HepG2 (cell line): ENCODE measurements around the gene DGCR2. TPM values are rescaled to one million over a fixed set of nuclear protein-coding genes. Genes with fewer than 3 reads are reported as not detected.

Experiments used
- ATAC-seq: fragments of 200-7000 bp; cut with Tn5 transposase; 3 replicates; pipeline ENCODE4 v1.9.1; 2020; ENCODE audit warnings: mild to moderate bottlenecking, moderate library complexity
- BruUV-seq: library from RNA; stranded (reverse); fragments of 400-500 nt; replicated peaks from 2 replicates; lab custom pipeline; 2021; lab: Mats Ljungman, UMichigan
- CTCF ChIA-PET: fragments of 300-600 bp; formaldehyde crosslinking; extraction: SDS; loops from one replicate; lab custom pipeline; 2021; ENCODE audit warnings: low total read pairs, inconsistent platforms, low intra/inter-chr PET ratio; lab: Yijun Ruan, JAX
- POLR2A ChIA-PET: fragments of 350-600 bp; sonication (Branson Sonifier 250); formaldehyde crosslinking; loops from one replicate; lab custom pipeline; 2020; ENCODE audit warnings: antibody characterized with exemption, inconsistent platforms; lab: Yijun Ruan, JAX
- DNase-seq: peaks from one replicate; pipeline ENCODE4 v3.0.0-alpha.2; 2015; ENCODE audit warnings: low spot score
- FAIRE-seq: peaks from 3 replicates; lab custom pipeline; 2011; peaks lifted over from hg19 to GRCh38; lab: Jason Lieb, UNC
- H2AFZ ChIP-seq: one replicate; pipeline ENCODE4 v1.6.1; 2011; ENCODE audit warnings: low read length, inconsistent platforms
- H3K27ac ChIP-seq: fragments of 300-600 bp; 3 replicates; pipeline ENCODE4 v1.8.0; 2011; ENCODE audit warnings: mixed run types, mild to moderate bottlenecking, mixed read lengths, low read length, inconsistent platforms; ENCODE audit not compliant: insufficient read depth; ENCODE audit errors: extremely low read length
- H3K27me3 ChIP-seq, 2 experiments: fragments of 200-600 bp in 1 of 2; 2 replicates in 1 of 2; 3 replicates in 1 of 2; pipeline versions ENCODE4 v1.6.0 to v1.8.0; 2011; ENCODE audit warnings: low read length in 2 of 2, mild to moderate bottlenecking in 2 of 2, moderate library complexity in 2 of 2, inconsistent platforms in 1 of 2; ENCODE audit not compliant: insufficient read depth in 2 of 2, control insufficient read depth in 1 of 2
- H3K36me3 ChIP-seq, 2 experiments: fragments of 200-600 bp in 1 of 2; replicated peaks in 1 of 2; 2 replicates in 1 of 2; 3 replicates in 1 of 2; pipeline versions ENCODE4 v1.5.1 to v1.8.0; 2011; ENCODE audit warnings: low read length in 2 of 2, inconsistent platforms in 1 of 2; ENCODE audit not compliant: insufficient read depth in 2 of 2, control insufficient read depth in 1 of 2
- H3K4me1 ChIP-seq: 2 replicates; pipeline ENCODE4 v1.5.1; 2012; ENCODE audit warnings: low read length, inconsistent platforms; ENCODE audit not compliant: insufficient read depth
- H3K4me2 ChIP-seq: 2 replicates; pipeline ENCODE4 v1.6.0; 2011; ENCODE audit warnings: low read depth, low read length, inconsistent platforms
- H3K4me3 ChIP-seq, 3 experiments: fragments of 200-600 bp in 1 of 3; sonication (generic), shearing (Covaris generic) in 1 of 3; replicated peaks in 1 of 3; 2 replicates each; pipeline ENCODE4 v1.5.1; 2011 to 2016; ENCODE audit warnings: low read length in 3 of 3, inconsistent platforms in 2 of 3, low read depth in 2 of 3, mild to moderate bottlenecking in 2 of 3, control low read depth in 1 of 3, mixed read lengths in 1 of 3; ENCODE audit not compliant: insufficient read depth in 1 of 3
- H3K79me2 ChIP-seq: one replicate; pipeline ENCODE4 v1.6.1; 2011; ENCODE audit warnings: low read length, inconsistent platforms; ENCODE audit not compliant: insufficient read depth
- H3K9ac ChIP-seq: 2 replicates; pipeline ENCODE4 v1.6.0; 2011; ENCODE audit warnings: mild to moderate bottlenecking, low read depth, low read length, inconsistent platforms; ENCODE audit not compliant: insufficient read depth
- H3K9me3 ChIP-seq: 2 replicates; pipeline ENCODE4 v1.5.1; 2012; ENCODE audit warnings: mild to moderate bottlenecking, low read length
- H4K20me1 ChIP-seq: 2 replicates; pipeline ENCODE4 v1.6.0; 2011; ENCODE audit warnings: inconsistent platforms, mild to moderate bottlenecking, low read length, moderate library complexity; ENCODE audit not compliant: insufficient read depth
- BRD4 ChIP-seq: sonication (generic); formaldehyde crosslinking; IDR thresholded peaks from 2 replicates; pipeline ENCODE4 v1.4.0; 2020; ENCODE audit warnings: missing genetic modification reagents
- DMAP1 ChIP-seq: IDR thresholded peaks from 2 replicates; pipeline ENCODE4 v1.6.1; 2016
- HNRNPH1 ChIP-seq: fragments of 200-400 bp; formaldehyde crosslinking; optimal IDR thresholded peaks from 2 replicates; pipeline ENCODE3; 2017; ENCODE audit warnings: mild to moderate bottlenecking, low read depth, low read length
- RXRA ChIP-seq: sonication (generic); formaldehyde crosslinking; IDR thresholded peaks from 2 replicates; pipeline ENCODE4 v1.5.1; 2020; ENCODE audit warnings: missing genetic modification reagents
- SOX13 ChIP-seq, 3 experiments: fragments of 450-650 bp in 1 of 3; sonication (generic) in 1 of 3; formaldehyde crosslinking in 1 of 3; IDR thresholded peaks in 2 of 3; conservative IDR thresholded peaks in 1 of 3; 2 replicates each; pipeline versions ENCODE4 v1.5.0 to v1.6.1; 2016 to 2020; ENCODE audit warnings: antibody characterized with exemption in 1 of 3, mild to moderate bottlenecking in 1 of 3, missing compliant biosample characterization in 1 of 3, missing genetic modification reagents in 1 of 3, moderate library complexity in 1 of 3
- TBP ChIP-seq: sonication (generic); formaldehyde crosslinking; IDR thresholded peaks from 2 replicates; pipeline ENCODE4 v1.5.0; 2020; ENCODE audit warnings: missing genetic modification reagents
- TFE3 ChIP-seq: IDR thresholded peaks from 2 replicates; pipeline ENCODE4 v1.6.1; 2016
- ZNF136 ChIP-seq: sonication (generic); formaldehyde crosslinking; IDR thresholded peaks from 2 replicates; pipeline ENCODE4 v1.8.1; 2022; ENCODE audit warnings: low read depth, mild to moderate bottlenecking, moderate library complexity, missing genetic modification reagents
- ZNF546 ChIP-seq: sonication (generic); formaldehyde crosslinking; conservative IDR thresholded peaks from 2 replicates; pipeline ENCODE4 v1.8.1; 2023; ENCODE audit warnings: mild to moderate bottlenecking, missing genetic modification reagents
- ZNF607 ChIP-seq: sonication (generic); formaldehyde crosslinking; IDR thresholded peaks from 2 replicates; pipeline ENCODE4 v1.5.1; 2020; ENCODE audit warnings: missing genetic modification reagents, mild to moderate bottlenecking, borderline replicate concordance
- ZNF713 ChIP-seq: sonication (generic); formaldehyde crosslinking; IDR thresholded peaks from 2 replicates; pipeline ENCODE4 v1.4.0; 2020; ENCODE audit warnings: mild to moderate bottlenecking, missing genetic modification reagents
- WGBS: methylation state at CpG from one replicate; pipeline ENCODE4 v1.1.6; 2017; ENCODE audit warnings: low lambda C conversion rate; 5-methylcytosine and 5-hydroxymethylcytosine counted together
- in situ Hi-C: cut with HindIII; loops from 2 replicates; pipeline ENCODE4 v1.10.0; 2017; ENCODE audit warnings: low pct_unique_long_range_greater_than_20kb; ENCODE audit not compliant: extremely low pct_ligation_motif_present
- intact Hi-C: fragments of 100-400 bp; cut with micrococcal nuclease; formaldehyde crosslinking; loops from one replicate; pipeline ENCODE4 v1.10.0; 2022; ENCODE audit not compliant: unreplicated experiment
- polyA plus RNA-seq, 8 experiments: library from polyadenylated mRNA; depleted of rRNA in 3 of 8; stranded (reverse) in 7 of 8; unstranded in 1 of 8; fragments of >200 nt; fragmentation: Illumina TruSeq in 4 of 8; extraction: Trizol in 4 of 8; gene quantifications; 2 replicates each; pipeline versions ENCODE4 v1.2.1 to v1.2.3, GENCODE V29; 2011 to 2016; ENCODE audit warnings: low read depth in 4 of 8, missing spikeins in 1 of 8, mixed read lengths in 1 of 8; ENCODE audit not compliant: insufficient read depth in 1 of 8
- total RNA-seq, 5 experiments: library from RNA; depleted of rRNA; stranded (reverse); fragments of >200 nt; fragmentation: Illumina TruSeq; extraction: Trizol; gene quantifications; 2 replicates each; pipeline ENCODE4 v1.2.3, GENCODE V29; 2016; ENCODE audit warnings: low read depth in 1 of 5

The DGCR2 gene
- total and polyA plus RNA-seq, 2 of the 13 experiments (the other 11 are each of a cell fraction or from before 2014, with no cell fraction given) = 23.1 to 35.3 TPM

GRCh38 chr22:19090183-19090582 is 32.0 kb downstream of the DGCR2 start:
- Histone ChIP-seq H3K36me3 (peaks cover 8 to 25% of the 10 kb centered on the region in 2 experiments), H3K4me1 (peaks cover 24% of the 10 kb centered on the region), H3K79me2 (no peaks in the 10 kb centered on the region), H4K20me1 (0 out of 2 replicates have a peak, but pooled peaks cover 4% of the 10 kb centered on the region), H3K4me3 (no peak overlapping the region), H2AFZ (no peak overlapping the region), H3K27ac (no peak overlapping the region), H3K27me3 (no peaks in the 10 kb centered on the region; a peak in 1 of 5 replicates), H3K4me2 (no peak overlapping the region), H3K9me3 (no peaks in the 10 kb centered on the region), H3K9ac (no peak overlapping the region)
- no peak for FAIRE-seq
- TF ChIP-seq DMAP1 (CRISPR knock-in tag) = no peak
- no peak for TF ChIP-seq ZNF136 (CRISPR knock-in tag)
- no peak for TF ChIP-seq BRD4 (CRISPR knock-in tag)
- no peak for TF ChIP-seq ZNF546 (CRISPR knock-in tag)
- no peak for TF ChIP-seq ZNF713
- TF ChIP-seq TBP = no peak
- TF ChIP-seq SOX13 (IDR thresholded peaks at IDR 0.05) = no peak
- no peak for TF ChIP-seq SOX13 (CRISPR knock-in tag; conservative IDR thresholded peaks at IDR 0.05 in 1 of 2, IDR thresholded peaks at IDR 0.05 in 1 of 2)
- no peak for TF ChIP-seq TFE3
- TF ChIP-seq RXRA (CRISPR knock-in tag) = no peak
- no peak for TF ChIP-seq ZNF607 (CRISPR knock-in tag)
- no peak for TF ChIP-seq HNRNPH1
- ChIA-PET CTCF (no interaction called here), POLR2A (no interaction called here)
- intact Hi-C loops = no loop called here
- BruUV-seq = no TSS peak
- ATAC-seq = no peak
- in situ Hi-C loops = no loop called here
- WGBS = 96% methylated on average over 2 of the region's 2 CpGs
- DNase-seq = no peak
